Pancreas (tissue), 10 donors: ENCODE data around the gene UBQLN4. TPM values are rescaled to one million over a fixed set of nuclear protein-coding genes. Genes with fewer than 3 reads are reported as not detected.

Experiments
- ATAC-seq, 4 donors: fragments of 200-7000 bp; cut with Tn5 transposase; one replicate each; pipeline versions ENCODE4 v1.8.0 to v1.9.1; 2020; ENCODE audit warnings: mild to moderate bottlenecking in 4 of 4, moderate library complexity in 4 of 4
- DNase-seq, 6 donors: peaks; one replicate each; pipeline ENCODE4 v3.0.0-alpha.2; 2020
- FAIRE-seq: peaks from 2 replicates; lab custom pipeline; 2012; peaks lifted over from hg19 to GRCh38; lab: Jason Lieb, UNC
- H3K27ac ChIP-seq, 4 donors: fragments of 200-600 bp; sonication (generic); 1 replicate in 3 of 4; 2 replicates in 1 of 4; pipeline versions ENCODE4 v1.5.0 to v1.8.0; 2020
- H3K27me3 ChIP-seq, 4 donors: fragments of 200-600 bp; one replicate each; pipeline ENCODE4 v1.8.0; 2021
- H3K36me3 ChIP-seq, 3 donors: fragments of 200-600 bp; sonication (generic) in 1 of 3; one replicate each; pipeline versions ENCODE4 v1.5.0 to v1.8.0; 2020 to 2021
- H3K4me1 ChIP-seq, 3 donors: fragments of 200-600 bp; one replicate each; pipeline ENCODE4 v1.8.0; 2021
- H3K4me3 ChIP-seq, 4 donors: fragments of 200-600 bp; sonication (generic) in 2 of 4; one replicate each; pipeline versions ENCODE4 v1.5.0 to v1.8.0; 2020 to 2021
- H3K9me3 ChIP-seq, 4 donors: fragments of 200-600 bp; one replicate each; pipeline ENCODE4 v1.8.0; 2021
- CTCF ChIP-seq, 4 donors: fragments of 200-600 bp; sonication (generic) in 3 of 4; IDR thresholded peaks; one replicate each; pipeline versions ENCODE4 v1.5.0 to v1.8.0; 2021; ENCODE audit warnings: antibody characterized with exemption in 4 of 4
- WGBS, 2 donors: extraction: QIAGEN DNeasy Blood & Tissue Kit; methylation state at CpG; one replicate each; pipeline ENCODE4 v1.1.7; 2013; 5-methylcytosine and 5-hydroxymethylcytosine counted together
- intact Hi-C, 3 donors: fragments of 100-400 bp; cut with DNase I; formaldehyde crosslinking; loops; one replicate each; pipeline versions ENCODE4 v1.11.1 to v1.14.2; 2022
- polyA plus RNA-seq, 2 donors: library from polyadenylated mRNA; stranded (reverse); fragments of 200-250 nt; gene quantifications; one replicate each; pipeline ENCODE4 v1.2.3, GENCODE V29; 2013
- total RNA-seq, 6 donors: library from RNA; stranded (reverse); fragmentation: NEBNext Ultra II Directional in 4 of 6; extraction: Animal tissue kit (Norgen Biotek cat#: 25700) in 4 of 6; gene quantifications; one replicate each; pipeline versions ENCODE4 v1.2.1 to v1.2.4, GENCODE V29; 2021 to 2023
- donor health status: healthy with polysubstance abuse.
- donor health status: DM: no; HTN: no; CAD: no; lungs with moderate emphysema.
- donor health status: DM: no; HTN: no; CAD: no.
- donor health status: control.
- donor health status: control.
- donor health status: Bipolar disorder and iron deficiency.
- donor health status: DM: yes; HTN: yes; CAD: no.
- donor health status: DM: no; HTN: no; CAD: no.
- donor health status: DM: no; HTN: no; CAD: no.
- donor health status: DM: yes; HTN: yes; CAD: no.

Gene UBQLN4
- total and polyA plus RNA-seq, 8 donors = 14.1 to 28.2 (median 18.4) TPM

- FAIRE-seq (no peak), ATAC-seq (no peak), DNase-seq (no peak)
- Histone ChIP-seq H3K27ac (no peak overlapping the region), H3K9me3 (no peaks in the 10 kb centered on the region), H3K27me3 (no peaks in the 10 kb centered on the region), H3K36me3 (no peaks in the 10 kb centered on the region), H3K4me3 (peak overlapping the region; percentile 63 to 89 (median 80)), H3K4me1 (peaks cover 0 to 3% (median 0%) of the 10 kb centered on the region in 3 donors)
- TF ChIP-seq CTCF (IDR thresholded peaks at IDR 0.05) = no peak
- intact Hi-C loops = loop anchor here in 1 of 3 donors (10.0 kb wide), 1 partner anchor 53 kb away; no protein-coding TSS in a partner anchor
- WGBS, 2 donors = 0 to 3% methylated on average over 3 to 9 of the region's 10 CpGs
Measured at GRCh38 chr1:156081917-156082308, 28.3 kb upstream of the UBQLN4 start.

GRCh38 chr1:156081180-156081916, 27.8 kb upstream of the UBQLN4 start:
- no peak for DNase-seq
- FAIRE-seq = no peak
- intact Hi-C loops = loop anchor here in 1 of 3 donors (10.0 kb wide), 1 partner anchor 53 kb away; no protein-coding TSS in a partner anchor
- TF ChIP-seq CTCF (IDR thresholded peaks at IDR 0.05) = no peak
- 19 to 24% methylated on average over 26 to 55 of the region's 61 CpGs for WGBS, 2 donors
- no peaks in the 10 kb centered on the region for H3K9me3 ChIP-seq
- H3K4me1 ChIP-seq = peaks cover 0 to 3% (median 0%) of the 10 kb centered on the region in 3 donors
- no peaks in the 10 kb centered on the region for H3K27me3 ChIP-seq
- peak overlapping the region in 2 of 4 donors; percentile 63 to 73 for H3K4me3 ChIP-seq
- no peak overlapping the region for H3K27ac ChIP-seq
- H3K36me3 ChIP-seq = no peaks in the 10 kb centered on the region
- no peak for ATAC-seq

- intact Hi-C loops = loop anchor here in 1 of 3 donors (10.0 kb wide), 1 partner anchor 54 kb away; no protein-coding TSS in a partner anchor
- DNase-seq (no peak), ATAC-seq (no peak), FAIRE-seq (no peak)
- no peaks in the 10 kb centered on the region for H3K9me3 ChIP-seq
- no peaks in the 10 kb centered on the region for H3K27me3 ChIP-seq
- WGBS, 2 donors = 69 to 71% methylated on average over 4 of the region's 4 CpGs
- TF ChIP-seq CTCF (IDR thresholded peaks at IDR 0.05) = no peak
- H3K27ac ChIP-seq = no peak overlapping the region
- H3K36me3 ChIP-seq = no peaks in the 10 kb centered on the region
- H3K4me1 ChIP-seq = peaks cover 0 to 3% (median 0%) of the 10 kb centered on the region in 3 donors
- no peak overlapping the region for H3K4me3 ChIP-seq
Measured at GRCh38 chr1:156080863-156081179, 27.2 kb upstream of the UBQLN4 start.

GRCh38 chr1:156080241-156080862, 26.8 kb upstream of the UBQLN4 start:
- intact Hi-C loops = loop anchor here in 1 of 3 donors (10.0 kb wide), 1 partner anchor 54 kb away; no protein-coding TSS in a partner anchor
- Histone ChIP-seq H3K27ac (no peak overlapping the region), H3K9me3 (no peaks in the 10 kb centered on the region), H3K4me3 (no peak overlapping the region), H3K27me3 (no peaks in the 10 kb centered on the region), H3K36me3 (no peaks in the 10 kb centered on the region), H3K4me1 (peaks cover 0 to 3% (median 0%) of the 10 kb centered on the region in 3 donors)
- TF ChIP-seq CTCF (IDR thresholded peaks at IDR 0.05) = no peak
- WGBS, 2 donors = 63 to 68% methylated on average over 8 of the region's 8 CpGs
- FAIRE-seq (no peak), DNase-seq (no peak), ATAC-seq (no peak)
